CD4-positive, alpha-beta T cell treated with Interleukin-6 at 100 ng/mL for 8 hours (primary cell): ENCODE data around the gene CREB3L4.

Source experiments
- DNase-seq: peaks from one replicate; pipeline ENCODE4 v3.0.0-alpha.2; 2020; ENCODE audit warnings: mixed read lengths, low spot score

Gene CREB3L4

DNA sequence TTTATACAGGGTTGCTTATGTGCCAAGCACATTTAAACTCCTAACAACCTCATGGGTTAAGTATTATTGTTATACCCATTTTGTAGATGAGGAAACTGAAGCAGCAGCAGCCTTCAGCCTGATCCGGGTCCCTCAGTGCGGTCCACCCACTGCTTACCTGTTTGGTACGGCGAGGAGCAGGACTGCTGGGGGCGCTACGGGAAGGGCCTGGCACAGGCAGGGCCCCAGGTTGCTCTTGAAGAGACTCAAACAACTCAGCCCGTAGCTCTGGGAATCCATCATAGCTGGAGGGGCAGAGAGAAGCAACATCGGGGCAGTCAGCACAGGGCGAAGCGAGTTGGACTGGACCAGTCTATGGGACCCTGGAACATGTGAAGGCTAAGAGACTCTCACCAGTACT lies 30.4 kb upstream of the CREB3L4 start:
- DNase-seq: no peak

DNA sequence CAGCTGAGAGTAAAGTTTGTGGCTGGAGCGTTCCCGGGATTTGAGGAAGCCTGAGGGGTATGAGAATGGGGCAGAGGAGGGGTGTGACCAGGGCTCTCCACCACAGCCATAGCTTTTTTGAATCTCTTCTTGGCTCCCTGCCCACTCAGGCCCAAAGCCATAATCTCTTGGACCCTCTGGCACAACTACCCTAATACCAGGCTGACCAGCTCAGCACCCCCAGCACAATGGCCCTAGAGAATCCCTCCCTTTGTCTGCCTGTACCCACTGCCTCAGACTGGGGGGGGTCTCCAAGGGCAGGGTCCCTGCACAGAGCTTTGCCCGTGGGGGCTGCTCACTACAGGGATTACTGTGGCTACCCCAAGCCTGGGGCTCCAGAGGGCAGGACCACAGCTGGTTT lies 28.7 kb upstream of the CREB3L4 start:
- DNase-seq: no peak

DNA sequence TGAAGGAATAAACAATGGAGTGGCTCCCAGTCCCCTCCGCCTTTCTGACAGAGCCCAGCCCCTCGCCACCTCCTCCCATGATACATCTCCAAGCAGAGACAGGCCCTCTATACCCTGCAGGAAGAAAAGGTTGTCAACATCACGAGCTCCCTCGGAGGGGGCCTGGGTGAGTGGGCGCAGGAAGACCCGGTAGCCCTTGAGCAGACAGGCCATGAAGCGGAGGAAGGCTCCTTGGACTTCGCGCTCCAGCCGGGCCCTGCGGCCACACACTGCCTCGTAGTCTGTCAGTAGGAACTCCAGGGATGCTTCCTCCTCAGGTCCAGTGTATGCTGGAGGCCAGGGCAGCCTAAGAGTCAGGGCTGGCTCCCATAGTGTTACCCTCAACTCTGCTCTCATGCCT lies 28.2 kb upstream of the CREB3L4 start:
- DNase-seq: no peak

DNA sequence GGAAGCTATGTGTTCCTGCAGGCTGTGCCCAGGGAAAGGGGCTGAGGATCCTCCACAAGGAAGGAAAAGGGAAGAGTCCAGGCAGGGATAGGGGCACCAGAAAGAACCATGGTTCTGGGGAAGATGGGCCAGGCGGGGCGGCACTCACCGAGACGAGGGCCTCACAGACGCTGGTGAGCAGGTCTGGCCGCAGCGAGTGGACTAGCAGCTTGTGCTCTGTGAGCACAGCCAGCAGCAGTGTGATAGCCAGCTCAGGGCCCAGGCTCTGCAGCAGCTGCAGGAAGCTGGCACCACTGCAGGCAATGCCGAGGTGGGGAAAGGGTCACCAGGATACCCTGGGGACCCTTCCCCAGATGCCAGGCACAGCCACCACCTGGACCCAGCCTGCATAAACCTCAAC lies 26.9 kb upstream of the CREB3L4 start:
- no peak for DNase-seq

DNA sequence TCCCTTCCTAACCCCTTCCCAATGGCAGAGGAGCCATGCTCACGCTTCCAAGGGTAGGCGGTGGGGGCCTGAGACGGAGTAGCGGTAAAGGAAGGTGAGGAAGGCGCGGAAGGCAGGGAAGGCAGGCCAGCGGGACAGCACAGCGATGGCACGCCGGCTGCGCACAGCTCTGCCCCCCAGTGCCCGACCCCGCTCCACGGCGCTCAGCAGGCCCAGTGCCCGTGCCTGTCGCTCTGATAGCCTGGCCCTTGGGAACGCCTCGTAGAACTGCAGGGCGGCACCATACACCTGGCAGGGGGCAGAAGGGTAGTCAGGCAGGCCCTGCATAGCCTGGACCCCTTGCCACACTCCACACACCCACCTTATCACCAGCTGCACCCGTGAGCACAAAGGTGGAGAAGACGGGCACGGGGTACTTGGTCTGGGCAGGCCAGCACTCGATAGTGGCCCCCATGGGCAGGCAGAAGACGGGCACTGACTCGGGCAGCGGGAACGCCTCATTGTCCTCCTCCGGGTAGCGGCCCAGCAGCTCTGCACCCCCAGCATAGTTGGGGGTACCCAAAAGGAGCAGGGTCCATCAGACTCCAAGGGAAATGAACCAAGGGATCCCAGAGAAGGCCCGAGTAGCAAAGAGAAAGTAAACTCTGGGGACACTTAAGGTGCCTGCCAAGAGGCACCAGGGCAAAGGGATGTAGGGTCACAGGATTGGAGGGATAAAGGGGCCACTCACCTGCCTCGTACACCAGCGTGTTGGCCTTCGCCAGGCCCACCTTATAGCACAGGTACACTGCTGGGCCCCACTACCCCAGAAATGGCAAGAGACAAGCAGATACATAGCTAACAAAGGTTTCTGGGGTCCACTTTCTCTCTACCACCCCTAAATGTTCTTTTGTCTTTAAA lies 25.6 kb upstream of the CREB3L4 start:
- no peak for DNase-seq

DNA sequence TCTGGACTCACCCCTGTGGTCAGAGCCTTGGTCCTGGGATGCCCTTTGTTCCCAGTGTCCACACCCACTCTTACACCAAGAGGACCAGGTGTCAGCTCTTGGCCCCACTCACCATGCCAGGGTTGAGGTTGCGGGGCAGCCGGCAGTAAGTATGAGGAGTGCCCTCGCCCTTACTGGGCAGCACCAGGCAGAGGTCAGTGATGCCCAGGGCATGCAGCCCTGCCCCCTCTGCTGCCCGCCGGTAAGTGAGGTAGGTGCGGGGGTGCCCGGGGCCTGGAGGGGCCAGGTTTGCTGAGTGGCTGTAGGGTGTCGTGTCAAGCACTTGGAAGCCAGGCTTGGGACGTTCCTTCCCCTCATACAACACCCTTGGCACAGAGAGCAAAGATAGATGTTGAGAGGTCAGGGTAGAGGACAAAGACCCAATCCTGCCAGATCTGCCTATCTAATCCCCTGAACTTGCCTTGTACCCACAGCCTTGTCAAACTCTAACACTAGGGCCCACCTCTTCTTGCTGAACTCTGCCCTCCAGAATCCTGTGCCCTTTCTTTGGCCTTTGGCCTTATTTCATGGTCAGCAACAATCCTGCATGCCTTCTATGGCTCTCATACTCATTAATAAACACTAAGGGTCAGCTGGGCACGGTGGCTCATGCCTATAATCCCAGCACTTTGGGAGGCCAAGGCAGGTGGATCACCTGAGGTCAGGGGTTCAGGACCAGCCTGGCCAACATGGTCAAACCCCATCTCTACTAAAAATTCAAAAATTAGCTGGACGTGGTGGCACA lies 24.7 kb upstream of the CREB3L4 start:
- DNase-seq: no peak

DNA sequence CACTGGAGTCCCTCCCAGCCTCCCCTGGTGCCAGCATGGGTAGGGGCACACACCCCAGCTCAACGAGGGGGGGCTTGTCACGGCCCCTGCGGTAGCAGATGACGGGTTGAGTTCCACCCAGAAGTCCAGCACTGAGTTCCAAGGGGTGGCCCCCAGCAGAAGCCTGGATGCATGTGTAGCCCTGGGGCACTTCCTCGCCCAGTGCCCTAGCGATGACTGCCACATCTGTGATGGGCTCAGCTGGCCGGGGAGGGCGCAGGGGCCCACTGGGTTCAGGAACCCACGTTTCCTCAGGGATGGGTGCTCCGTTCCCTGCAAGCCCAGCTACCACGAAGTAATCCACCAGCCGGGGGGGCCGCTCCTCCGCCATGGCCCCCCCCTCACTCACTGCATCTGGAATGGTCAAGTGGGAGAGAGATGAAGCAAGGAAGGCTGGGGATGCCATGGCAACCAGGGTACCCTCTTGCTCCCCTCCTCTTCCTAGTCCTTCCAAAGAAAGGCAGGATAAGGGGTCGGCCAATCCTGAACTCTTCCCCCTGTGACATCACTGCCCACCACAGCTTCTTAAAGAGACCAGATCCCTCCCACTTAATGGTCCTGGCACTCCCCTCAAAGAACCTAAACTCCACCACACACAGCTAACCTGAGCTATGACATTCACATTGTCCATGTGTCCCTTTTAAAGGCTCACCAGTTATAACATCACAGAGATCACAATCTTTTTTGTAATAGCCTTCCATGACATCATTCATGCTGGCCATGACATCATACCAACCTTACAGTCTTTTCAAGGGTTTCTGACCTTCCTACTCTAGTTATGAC lies 23.5 kb upstream of the CREB3L4 start:
- DNase-seq: no peak

DNA sequence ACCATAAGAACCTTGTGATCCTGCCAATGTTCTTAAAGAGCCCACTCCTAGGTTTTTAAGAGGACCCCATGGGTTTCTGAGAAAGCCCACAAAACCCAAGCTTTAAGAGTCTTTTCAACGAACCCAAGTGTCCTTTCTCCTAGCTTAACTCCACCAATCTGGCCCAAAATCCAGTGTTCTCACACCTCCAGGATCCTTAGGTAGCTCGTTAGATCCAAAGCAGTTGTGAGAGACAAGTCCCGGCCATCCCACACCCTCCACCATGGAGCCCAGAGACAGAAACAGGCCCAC lies 22.9 kb upstream of the CREB3L4 start:
- no peak for DNase-seq

DNA sequence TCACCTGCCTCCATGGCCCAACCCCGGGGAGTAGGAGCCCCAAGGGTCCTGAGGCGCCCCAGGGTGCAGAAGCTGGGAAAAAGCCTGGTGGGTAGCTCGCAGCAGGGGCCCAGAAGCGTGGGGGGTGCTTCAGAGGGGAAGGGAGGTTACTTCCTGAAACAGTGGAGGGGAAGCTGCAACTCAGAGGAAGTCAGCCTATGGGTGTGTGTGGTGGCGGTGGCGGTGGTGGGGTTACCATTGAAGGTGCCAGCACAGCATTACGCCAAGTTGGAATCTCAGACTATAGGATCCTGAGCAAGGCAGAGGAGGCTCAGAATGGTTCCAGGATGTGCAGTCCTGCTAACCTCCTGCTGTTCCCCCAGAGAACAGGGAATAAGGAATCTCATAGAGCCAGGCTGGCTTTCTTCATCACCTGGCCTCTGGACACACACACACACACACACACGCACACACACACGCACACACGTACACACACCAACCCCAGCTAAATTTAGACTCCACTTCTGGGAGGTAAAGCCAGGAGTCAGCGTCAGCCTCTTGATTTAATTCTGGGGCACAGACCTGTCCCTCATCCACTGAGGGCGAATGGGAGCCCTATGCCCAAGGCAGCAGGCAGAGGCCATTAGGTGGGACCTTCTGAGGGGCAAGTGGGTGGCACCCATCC lies 22.4 kb upstream of the CREB3L4 start:
- peak; percentile 80 for DNase-seq

DNA sequence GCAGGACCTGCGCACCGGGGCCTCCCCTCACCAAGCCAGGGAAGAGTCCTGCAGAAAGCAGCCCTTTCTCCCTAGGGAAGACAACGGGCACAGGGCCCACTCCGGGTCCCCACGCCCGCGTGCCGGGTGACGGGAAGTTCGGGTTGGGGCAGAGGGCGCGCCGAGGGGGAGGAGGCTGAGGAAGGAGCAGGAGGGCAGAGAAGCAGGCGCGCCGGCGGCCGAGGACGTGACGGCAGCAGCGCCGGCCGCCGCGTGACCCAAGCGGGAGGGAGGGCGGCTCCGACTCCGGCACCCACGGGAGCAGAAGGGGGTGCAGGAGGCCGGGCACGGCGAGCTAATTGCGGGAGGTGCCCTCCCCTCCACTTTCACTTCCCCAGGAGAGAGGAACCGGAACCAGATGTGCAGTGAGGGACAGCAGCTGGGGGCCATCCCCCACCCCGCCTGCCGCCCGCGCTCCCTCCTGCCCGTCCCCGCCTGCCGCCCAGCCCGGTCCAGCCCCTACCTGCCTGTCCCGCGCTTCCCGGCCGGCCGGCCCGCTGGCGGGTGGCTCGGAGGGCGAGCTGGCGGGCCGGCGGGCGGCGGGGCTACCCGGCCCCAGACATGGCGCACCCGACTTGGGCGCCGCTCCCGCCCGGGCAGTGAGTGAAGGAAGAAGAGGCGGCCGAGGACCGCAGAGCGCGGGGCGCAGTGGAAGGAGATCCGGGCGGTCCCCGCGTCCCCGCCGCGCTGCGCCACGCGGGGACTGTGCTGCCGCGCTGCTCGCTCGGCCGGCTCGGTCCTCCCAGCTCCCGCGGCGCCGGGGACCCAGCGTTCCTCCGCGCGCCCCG lies 21.7 kb upstream of the CREB3L4 start:
- peak; percentile 73 for DNase-seq

DNA sequence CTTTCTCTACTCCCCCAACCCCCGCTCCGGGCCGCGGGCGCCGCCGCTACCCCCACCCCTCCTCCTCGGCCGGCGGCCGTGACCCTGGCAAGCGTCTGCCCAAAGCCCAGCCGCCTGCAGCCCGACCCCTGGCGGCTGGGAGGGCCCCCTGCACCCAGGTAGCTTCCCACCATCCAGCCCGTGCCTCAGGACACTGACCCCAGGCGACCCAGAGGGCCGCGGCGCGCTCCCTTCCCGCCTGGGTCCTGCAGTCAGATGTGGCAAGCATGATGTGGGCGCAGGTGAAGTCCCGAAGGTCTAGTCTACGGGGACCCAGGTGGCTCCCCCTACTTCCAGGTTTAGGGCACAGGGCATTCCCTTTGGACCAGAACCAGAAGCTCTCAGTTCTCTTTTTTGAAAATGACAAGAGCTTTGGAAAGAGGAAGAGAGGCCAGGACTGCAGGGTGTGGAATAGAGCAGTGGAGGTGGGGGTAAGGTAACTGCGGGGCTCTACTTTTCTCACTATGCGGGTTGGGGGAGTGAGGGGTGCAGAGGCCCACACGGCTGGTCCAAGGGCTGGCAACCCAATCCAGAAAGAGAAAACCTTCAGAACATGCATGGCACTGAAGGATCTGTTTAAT lies 21.0 kb upstream of the CREB3L4 start, which contains the start of gene DENND4B:
DENND4B (minus strand) TSS at position 97 of the 620 bp plus-strand sequence. CDS start 2,344 bp downstream, outside the sequence.
- peak; percentile 74 for DNase-seq

DNA sequence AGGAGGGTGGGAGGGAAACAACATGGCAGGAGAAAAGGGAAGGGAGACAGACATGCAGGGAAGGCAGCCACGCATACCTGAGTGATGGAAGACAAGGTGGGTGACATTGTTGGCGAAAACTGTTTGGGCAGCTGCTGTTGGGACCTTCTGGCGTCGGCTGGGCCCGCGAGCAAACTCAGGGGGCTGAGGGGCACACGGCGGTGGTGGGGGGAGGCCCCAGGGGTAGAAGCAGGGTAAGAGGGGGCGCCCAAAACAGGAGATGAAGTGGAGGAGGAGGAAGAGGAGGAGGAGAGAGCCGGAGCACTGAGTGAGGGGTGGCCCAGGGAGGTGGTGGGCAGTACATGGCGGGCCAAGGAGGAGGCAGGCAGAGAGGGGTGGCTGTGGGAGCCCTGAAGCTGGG lies 16.5 kb upstream of the CREB3L4 start:
- DNase-seq: no peak

DNA sequence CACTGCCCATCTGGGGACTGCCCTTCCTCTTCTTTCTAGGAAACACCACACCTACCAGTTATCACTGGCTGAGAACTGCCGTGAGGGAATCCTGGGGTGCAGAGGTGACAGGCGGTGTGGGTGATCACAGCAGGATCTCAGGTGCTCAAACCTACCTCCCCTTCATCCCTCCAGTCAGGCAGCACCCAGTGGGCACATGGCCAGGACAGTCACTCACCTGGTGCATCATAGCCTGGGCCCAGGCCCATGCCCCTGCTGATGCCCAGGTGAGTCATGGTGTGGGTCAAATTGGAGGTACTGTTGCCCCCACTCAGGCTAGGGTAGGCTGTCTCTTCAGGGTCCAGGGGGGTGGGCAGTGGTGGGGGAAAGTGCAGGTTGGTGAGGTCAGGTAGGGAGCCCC lies 15.9 kb upstream of the CREB3L4 start:
- DNase-seq: no peak

DNA sequence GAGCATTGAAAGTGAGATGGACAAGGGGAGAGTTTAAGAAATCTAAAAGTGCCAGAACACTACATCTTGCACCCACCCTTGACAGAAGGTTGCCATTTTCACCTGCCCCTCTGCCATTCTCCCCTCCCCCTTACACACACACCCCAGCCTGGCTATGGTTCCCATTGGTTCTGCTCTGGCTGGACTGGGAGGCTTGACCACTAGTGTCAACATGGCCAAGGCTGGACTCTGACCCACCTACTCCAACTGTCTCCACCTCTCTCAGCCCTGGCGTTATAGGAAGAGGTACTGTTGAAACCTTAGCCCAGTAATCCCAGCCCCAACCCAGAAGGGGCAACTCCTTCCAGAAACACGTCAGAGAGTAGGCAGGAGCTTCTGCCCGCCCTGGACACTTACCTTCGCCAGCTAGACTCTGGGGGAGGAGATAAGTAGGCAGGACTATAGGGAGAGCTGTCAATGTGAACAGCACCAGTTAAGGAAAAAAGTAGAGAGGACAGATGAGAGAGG lies 13.8 kb upstream of the CREB3L4 start:
- DNase-seq: no peak

DNA sequence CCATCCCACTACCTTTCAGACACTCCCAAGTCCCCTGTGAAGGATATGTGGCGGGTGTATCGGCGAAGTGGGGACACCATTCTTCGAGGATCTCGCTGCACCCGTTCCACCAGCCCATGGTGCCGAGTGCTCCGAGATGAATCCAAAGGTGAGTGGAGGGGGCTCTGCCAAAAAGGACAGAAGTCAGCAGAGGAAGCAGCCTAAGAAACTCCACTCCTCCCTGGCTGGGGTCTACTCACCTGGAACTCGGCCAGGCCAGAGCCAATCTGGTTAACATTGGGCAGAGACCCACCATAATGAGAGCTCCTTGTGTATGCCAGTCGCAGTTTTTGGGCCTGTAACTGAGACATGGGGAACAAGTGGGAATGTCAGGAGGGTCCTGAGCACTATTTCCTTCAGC lies 12.9 kb upstream of the CREB3L4 start:
- DNase-seq: no peak

DNA sequence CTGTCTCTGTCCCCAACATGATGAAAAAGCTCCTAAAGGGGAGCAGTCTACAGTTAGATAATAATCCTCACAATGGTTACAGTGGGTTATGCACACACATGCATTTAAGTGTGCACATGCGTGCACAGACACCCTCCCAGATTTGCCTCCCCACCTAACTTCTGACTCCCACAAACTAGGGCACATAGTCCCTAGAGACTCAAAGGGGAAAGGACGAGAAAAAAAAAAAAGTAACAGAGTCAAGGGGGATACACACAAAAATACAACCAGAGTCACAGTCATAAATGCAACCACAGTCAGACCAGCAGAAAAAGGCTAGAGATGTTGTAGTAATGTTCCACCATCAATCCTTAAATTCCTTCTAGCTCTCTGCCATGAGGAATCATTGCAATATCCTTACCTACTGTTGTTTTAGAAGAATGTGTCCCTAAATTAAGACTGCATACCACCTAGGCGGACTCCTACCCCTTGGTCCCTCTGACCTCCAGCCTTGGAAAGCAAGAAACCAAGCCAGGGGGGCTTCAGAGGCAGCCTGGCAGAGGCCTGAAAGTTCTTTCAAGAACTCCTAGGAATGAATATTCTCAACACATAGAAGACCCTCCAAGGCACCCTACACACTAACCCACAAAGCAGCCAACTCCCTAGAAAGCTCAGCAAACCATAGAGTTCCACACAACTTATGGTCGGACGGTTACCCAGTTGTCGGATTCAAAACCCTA lies 10.5 kb upstream of the CREB3L4 start:
- DNase-seq: no peak

DNA sequence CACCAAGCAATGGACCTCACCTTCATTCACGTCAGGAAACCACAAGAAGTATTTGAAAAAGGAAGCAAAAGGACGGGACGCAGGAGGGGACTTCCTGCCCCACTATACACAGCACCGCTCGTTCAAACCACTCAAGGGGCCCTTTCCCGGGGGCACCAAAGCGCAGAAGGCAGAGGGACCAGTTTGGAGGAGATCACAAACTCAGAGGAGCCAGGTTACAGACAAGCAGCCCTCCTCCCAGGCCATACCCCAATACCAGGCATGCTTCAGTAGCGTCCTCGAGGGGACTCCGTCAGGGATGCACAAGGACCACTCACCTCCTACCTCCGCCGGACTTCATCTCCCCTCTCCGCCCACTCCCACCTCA lies 10.0 kb upstream of the CREB3L4 start:
- peak; percentile 45 for DNase-seq

DNA sequence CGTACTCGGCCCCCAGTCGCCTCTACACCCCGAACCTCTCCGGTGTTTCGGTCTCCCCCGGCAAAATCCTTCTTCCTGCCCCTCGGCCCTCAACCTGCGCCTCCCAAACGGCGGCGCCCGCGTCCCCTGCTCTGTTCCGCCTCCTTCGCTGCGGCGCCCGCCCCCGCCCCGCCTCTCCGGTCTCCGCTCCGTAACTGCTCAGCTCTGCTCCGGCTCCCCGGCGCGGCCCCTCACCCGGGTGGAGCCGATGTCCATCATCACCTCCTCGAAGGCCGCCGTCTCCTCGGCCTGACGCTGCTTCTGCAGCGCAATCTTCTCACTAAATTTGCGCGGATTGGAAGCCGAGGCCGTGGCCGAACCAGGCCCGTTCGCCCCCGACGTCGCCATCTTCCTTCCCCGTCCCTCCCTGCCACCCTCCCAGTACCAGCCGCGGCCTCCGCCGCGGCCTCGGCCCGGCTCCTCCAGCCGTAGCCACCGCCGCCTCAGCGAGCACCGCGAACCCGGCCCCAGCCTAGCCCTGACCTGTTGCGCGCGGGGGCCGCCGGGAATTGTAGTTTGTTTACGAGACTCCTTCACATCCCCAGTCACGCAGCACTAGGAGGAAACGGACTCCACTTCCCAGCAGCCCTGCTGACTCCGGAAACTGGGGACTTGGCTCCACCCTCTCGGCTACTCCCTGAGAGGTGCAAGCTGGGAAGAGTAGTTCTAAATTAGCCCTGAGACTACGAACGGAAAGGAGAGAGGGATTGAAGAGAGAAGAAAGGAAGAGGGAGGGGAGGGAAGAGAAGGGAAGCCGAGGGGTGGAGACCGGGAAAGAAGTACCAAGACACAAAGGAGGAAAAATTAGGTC lies 9.4 kb upstream of the CREB3L4 start, which contains the start of gene CRTC2:
CRTC2 (minus strand) TSS at position 502 of the 850 bp plus-strand sequence; CDS start at position 387, 115 bp downstream.
- DNase-seq: peak; percentile 97

DNA sequence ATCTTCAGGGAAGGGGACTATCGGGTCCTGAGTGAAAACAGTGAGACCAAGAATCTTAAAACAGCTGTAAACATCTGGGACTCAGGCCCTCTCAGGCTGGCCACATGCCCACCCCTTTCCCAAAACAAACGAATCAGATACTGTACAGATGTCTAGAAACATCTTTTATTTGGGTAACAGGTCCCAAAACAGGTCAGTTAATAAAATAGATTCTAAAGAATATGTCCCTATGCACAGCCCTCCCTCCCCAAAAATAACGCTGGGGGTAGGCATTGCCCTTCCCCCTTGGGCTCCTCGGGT lies 8.8 kb upstream of the CREB3L4 start:
- no peak for DNase-seq
